MCF 10A (cell line): ENCODE measurements around the gene CDCA4. TPM values are rescaled to one million over a fixed set of nuclear protein-coding genes. Genes with fewer than 3 reads are reported as not detected.

Experiments used
- BruUV-seq: library from RNA; stranded (reverse); fragments of 400-500 nt; replicated peaks from 2 replicates; lab custom pipeline; 2021; lab: Mats Ljungman, UMichigan
- CTCF ChIA-PET: fragments of 300-600 bp; sonication (Branson Sonifier 250); formaldehyde crosslinking; extraction: SDS; loops from one replicate; lab custom pipeline; 2021; ENCODE audit warnings: antibody characterized with exemption, inconsistent platforms; lab: Yijun Ruan, JAX
- POLR2A ChIA-PET: fragments of 300-600, 350-650 bp; sonication (Branson Sonifier 250); formaldehyde crosslinking; extraction: SDS; loops from one replicate; lab custom pipeline; 2020; ENCODE audit warnings: antibody characterized with exemption, inconsistent platforms; lab: Yijun Ruan, JAX
- DNase-seq: peaks from one replicate; pipeline ENCODE4 v3.0.0-alpha.2; 2018; ENCODE audit not compliant: unreplicated experiment
- H3K27ac Mint-ChIP-seq: one replicate; pipeline ENCODE4 v1.8.0; 2022; ENCODE audit warnings: mild to moderate bottlenecking, low read depth, mixed read lengths; ENCODE audit not compliant: unreplicated experiment
- H3K27me3 Mint-ChIP-seq: one replicate; pipeline ENCODE4 v1.8.0; 2022; ENCODE audit warnings: mixed read lengths; ENCODE audit not compliant: insufficient read depth, unreplicated experiment
- H3K36me3 Mint-ChIP-seq: one replicate; pipeline ENCODE4 v1.8.0; 2022; ENCODE audit warnings: mild to moderate bottlenecking, moderate library complexity, mixed read lengths; ENCODE audit not compliant: insufficient read depth, unreplicated experiment
- H3K4me1 Mint-ChIP-seq: one replicate; pipeline ENCODE4 v1.8.0; 2022; ENCODE audit warnings: mixed read lengths; ENCODE audit not compliant: insufficient read depth, unreplicated experiment
- H3K4me3 Mint-ChIP-seq: one replicate; pipeline ENCODE4 v1.8.0; 2022; ENCODE audit warnings: mild to moderate bottlenecking, moderate library complexity, mixed read lengths; ENCODE audit not compliant: unreplicated experiment
- H3K9me3 Mint-ChIP-seq: one replicate; pipeline ENCODE4 v1.8.0; 2022; ENCODE audit warnings: mixed read lengths; ENCODE audit not compliant: unreplicated experiment
- intact Hi-C: fragments of 100-400 bp; cut with micrococcal nuclease; formaldehyde crosslinking; loops from 2 replicates; pipeline ENCODE4 v1.14.1; 2022
- total RNA-seq: library from RNA; stranded (reverse); gene quantifications from 2 replicates; pipeline ENCODE4 v1.2.3, GENCODE V29; 2022
- TF ChIP-seq, protein P1 (sequence below): fragments of 200-600 bp; IDR thresholded peaks from one replicate; pipeline ENCODE4 v1.8.0; 2022; ENCODE audit warnings: antibody characterized with exemption, mild to moderate bottlenecking; ENCODE audit not compliant: unreplicated experiment

The CDCA4 gene
- total RNA-seq, 1 experiment from 2014 or later = 33.0 TPM

DNA sequence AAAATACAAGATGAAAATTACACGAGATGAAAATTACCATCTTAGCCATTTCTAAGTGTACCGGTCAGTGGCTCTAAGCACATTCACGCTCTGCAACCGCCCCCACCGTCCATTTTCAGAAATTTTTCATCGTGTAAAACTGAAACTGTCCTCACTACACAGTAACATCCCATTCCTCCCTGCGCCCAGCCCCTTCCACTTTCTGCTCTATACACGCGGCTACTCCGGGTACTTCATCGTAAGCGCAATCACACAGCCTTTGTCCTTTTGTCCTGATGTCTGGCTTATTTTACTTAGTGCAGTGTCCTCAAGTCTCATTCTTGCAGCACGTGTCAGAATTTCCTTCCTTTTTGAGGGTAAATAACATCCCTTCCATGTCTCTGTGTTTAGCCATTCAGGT, 47.9 kb upstream of the CDCA4 start:
- DNase-seq = no peak
- H3K27me3 Mint-ChIP-seq = peaks cover 20% of the 10 kb centered on the region
- intact Hi-C loops = no loop called here
- ChIA-PET CTCF (no interaction called here), POLR2A (no interaction called here)
- BruUV-seq = no TSS peak
- no peaks in the 10 kb centered on the region for H3K36me3 Mint-ChIP-seq
- TF ChIP-seq, protein P1, sequence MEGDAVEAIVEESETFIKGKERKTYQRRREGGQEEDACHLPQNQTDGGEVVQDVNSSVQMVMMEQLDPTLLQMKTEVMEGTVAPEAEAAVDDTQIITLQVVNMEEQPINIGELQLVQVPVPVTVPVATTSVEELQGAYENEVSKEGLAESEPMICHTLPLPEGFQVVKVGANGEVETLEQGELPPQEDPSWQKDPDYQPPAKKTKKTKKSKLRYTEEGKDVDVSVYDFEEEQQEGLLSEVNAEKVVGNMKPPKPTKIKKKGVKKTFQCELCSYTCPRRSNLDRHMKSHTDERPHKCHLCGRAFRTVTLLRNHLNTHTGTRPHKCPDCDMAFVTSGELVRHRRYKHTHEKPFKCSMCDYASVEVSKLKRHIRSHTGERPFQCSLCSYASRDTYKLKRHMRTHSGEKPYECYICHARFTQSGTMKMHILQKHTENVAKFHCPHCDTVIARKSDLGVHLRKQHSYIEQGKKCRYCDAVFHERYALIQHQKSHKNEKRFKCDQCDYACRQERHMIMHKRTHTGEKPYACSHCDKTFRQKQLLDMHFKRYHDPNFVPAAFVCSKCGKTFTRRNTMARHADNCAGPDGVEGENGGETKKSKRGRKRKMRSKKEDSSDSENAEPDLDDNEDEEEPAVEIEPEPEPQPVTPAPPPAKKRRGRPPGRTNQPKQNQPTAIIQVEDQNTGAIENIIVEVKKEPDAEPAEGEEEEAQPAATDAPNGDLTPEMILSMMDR = no peak
- no peaks in the 10 kb centered on the region for H3K9me3 Mint-ChIP-seq
- H3K27ac Mint-ChIP-seq = no peak overlapping the region
- no peak overlapping the region for H3K4me3 Mint-ChIP-seq
- no peaks in the 10 kb centered on the region for H3K4me1 Mint-ChIP-seq

- intact Hi-C loops = no loop called here
- no peak overlapping the region for H3K27ac Mint-ChIP-seq
- H3K9me3 Mint-ChIP-seq = no peaks in the 10 kb centered on the region
- no peak overlapping the region for H3K4me3 Mint-ChIP-seq
- H3K36me3 Mint-ChIP-seq = no peaks in the 10 kb centered on the region
- H3K4me1 Mint-ChIP-seq = no peaks in the 10 kb centered on the region
- TF ChIP-seq, protein P1 = no peak
- DNase-seq = no peak
- ChIA-PET POLR2A (no interaction called here), CTCF (interaction anchor here (0.9 kb wide), 1 partner anchor 22 kb away, joined by 3 read pairs; no protein-coding TSS in a partner anchor)
- peaks cover 19% of the 10 kb centered on the region for H3K27me3 Mint-ChIP-seq
- no TSS peak for BruUV-seq
Measured at GRCh38 chr14:105067969-105068301, 47.1 kb upstream of the CDCA4 start.

- ChIA-PET POLR2A (interaction anchor here (0.6 kb wide), 1 partner anchor 14 kb away, joined by 3 read pairs; no protein-coding TSS in a partner anchor), CTCF (interaction anchor here (0.6 to 0.9 kb wide), 2 partner anchors 22 to 42 kb away, joined by 3 read pairs; no protein-coding TSS in a partner anchor)
- no peaks in the 10 kb centered on the region for H3K9me3 Mint-ChIP-seq
Measured at GRCh38 chr14:105067140-105067968, 46.5 kb upstream of the CDCA4 start.

More at GRCh38 chr14:105067140-105067968, 46.5 kb upstream of the CDCA4 start:
- no peak for DNase-seq
- Mint-ChIP-seq H3K4me3 (no peak overlapping the region), H3K36me3 (no peaks in the 10 kb centered on the region), H3K27ac (no peak overlapping the region), H3K4me1 (no peaks in the 10 kb centered on the region), H3K27me3 (peaks cover 13% of the 10 kb centered on the region)
- BruUV-seq = no TSS peak
- intact Hi-C loops = no loop called here
- TF ChIP-seq, protein P1 = no peak
